ENCODE results near the gene MSMO1. TPM values are rescaled to one million over a fixed set of nuclear protein-coding genes. Genes with fewer than 3 reads are reported as not detected.

MSMO1 gene
- total RNA-seq, 4 donors from 2014 or later = 11.9 to 68.8 (median 22.0) TPM

- TF ChIP-seq CTCF (IDR thresholded peaks at IDR 0.05; ENCODE audit: low read depth) = no peak
Measured at GRCh38 chr4:165335163-165335703, 7.8 kb downstream of the MSMO1 start.

GRCh38 chr4:165336743-165337142, 9.3 kb downstream of the MSMO1 start:
- TF ChIP-seq CTCF (IDR thresholded peaks at IDR 0.05; ENCODE audit: low read depth) = no peak

GRCh38 chr4:165343353-165344191, 16.1 kb downstream of the MSMO1 start:
- TF ChIP-seq CTCF (IDR thresholded peaks at IDR 0.05; ENCODE audit: low read depth) = no peak

- TF ChIP-seq CTCF (IDR thresholded peaks at IDR 0.05; ENCODE audit: low read depth) = no peak
Measured at GRCh38 chr4:165345666-165346417, 18.4 kb downstream of the MSMO1 start.

- no peak for TF ChIP-seq CTCF (IDR thresholded peaks at IDR 0.05; ENCODE audit: low read depth)
Measured at GRCh38 chr4:165347647-165348569, 20.4 kb downstream of the MSMO1 start.

GRCh38 chr4:165351359-165352130, 24.1 kb downstream of the MSMO1 start:
- no peak for TF ChIP-seq CTCF (IDR thresholded peaks at IDR 0.05; ENCODE audit: low read depth)
